ENCODE measurements around the gene NRIP1.

The NRIP1 gene

GRCh38 chr21:15061279-15061678 lies 3.5 kb downstream of the NRIP1 start:
- no peak overlapping the region for H3K27ac ChIP-seq
- no peak for TF ChIP-seq CTCF (conservative IDR thresholded peaks at IDR 0.05)

- H3K27ac ChIP-seq: no peak overlapping the region
- no peak for TF ChIP-seq CTCF (conservative IDR thresholded peaks at IDR 0.05)
These were observed 4.1 kb downstream of the NRIP1 start for GRCh38 chr21:15060543-15061175.

- H3K27ac ChIP-seq: no peak overlapping the region
- no peak for TF ChIP-seq CTCF (conservative IDR thresholded peaks at IDR 0.05)
These were observed 5.4 kb downstream of the NRIP1 start for GRCh38 chr21:15059397-15059796.

- no peak overlapping the region for H3K27ac ChIP-seq
- no peak for TF ChIP-seq CTCF (conservative IDR thresholded peaks at IDR 0.05)
These were observed 5.9 kb downstream of the NRIP1 start for GRCh38 chr21:15058854-15059263.

- no peak for TF ChIP-seq CTCF (conservative IDR thresholded peaks at IDR 0.05)
- peak overlapping the region; percentile 37 for H3K27ac ChIP-seq
These were observed 7.5 kb downstream of the NRIP1 start for GRCh38 chr21:15057285-15057684.

- peak overlapping the region; percentile 81 for H3K27ac ChIP-seq
- TF ChIP-seq CTCF (conservative IDR thresholded peaks at IDR 0.05): no peak
These were observed 10.1 kb downstream of the NRIP1 start for GRCh38 chr21:15054606-15055239.

GRCh38 chr21:15054089-15054488 lies 10.7 kb downstream of the NRIP1 start:
- TF ChIP-seq CTCF (conservative IDR thresholded peaks at IDR 0.05): no peak
- H3K27ac ChIP-seq: peak overlapping the region; percentile 81

Data from VCaP (cell line).